Dermis blood vessel endothelial cell (primary cell): ENCODE results near the gene NCOA7. TPM values are rescaled to one million over a fixed set of nuclear protein-coding genes. Genes with fewer than 3 reads are reported as not detected.
"Not testable (repeated sequence)": the region's sequence is repeated elsewhere in the genome, so short reads cannot be mapped to it uniquely, and the experiment has no call there.

Experiments used
- DNase-seq: peaks from one replicate; pipeline ENCODE4 v3.0.0; 2010
- total RNA-seq: library from RNA; depleted of rRNA; stranded (reverse); fragments of >200 nt; gene quantifications from 2 replicates; pipeline ENCODE4 v1.2.3, GENCODE V29; 2014

NCOA7 gene
- total RNA-seq, 1 donor from 2014 or later, result 71.6 TPM

GRCh38 chr6:125871365-125871764 lies 80.6 kb downstream of the NCOA7 start:
- DNase-seq, result no peak

DNA sequence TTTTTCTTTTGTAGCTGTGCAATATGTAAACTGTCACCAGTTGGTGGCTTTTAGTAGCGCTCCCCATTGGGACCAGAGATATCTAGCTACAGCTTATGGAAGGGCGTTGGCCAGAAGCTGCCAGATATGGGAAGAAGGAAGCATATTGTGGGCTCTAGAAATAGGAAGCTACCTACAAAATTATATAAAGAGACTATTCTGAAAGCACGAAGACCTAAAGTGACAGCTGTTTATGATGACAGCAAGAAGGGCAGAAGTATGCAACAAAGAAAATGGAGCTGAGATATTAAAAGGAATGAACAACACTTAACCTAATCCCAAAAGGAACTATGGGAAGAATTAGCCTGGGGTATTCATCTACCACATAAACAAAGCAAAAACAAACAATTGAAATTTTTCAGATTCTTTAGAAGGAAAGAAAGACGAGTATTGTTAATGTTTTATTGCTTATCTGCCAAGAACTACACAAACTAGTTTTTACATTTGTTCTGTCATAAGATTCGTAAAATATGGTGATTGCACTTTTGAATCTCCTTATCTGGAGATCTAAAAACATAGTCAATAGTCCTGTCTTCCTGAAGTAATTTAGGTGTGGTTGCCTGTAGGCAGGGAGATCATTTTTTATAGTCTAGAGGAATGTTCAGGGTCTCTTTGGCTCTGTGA lies 81.6 kb downstream of the NCOA7 start:
- peak; percentile 5 for DNase-seq

DNA sequence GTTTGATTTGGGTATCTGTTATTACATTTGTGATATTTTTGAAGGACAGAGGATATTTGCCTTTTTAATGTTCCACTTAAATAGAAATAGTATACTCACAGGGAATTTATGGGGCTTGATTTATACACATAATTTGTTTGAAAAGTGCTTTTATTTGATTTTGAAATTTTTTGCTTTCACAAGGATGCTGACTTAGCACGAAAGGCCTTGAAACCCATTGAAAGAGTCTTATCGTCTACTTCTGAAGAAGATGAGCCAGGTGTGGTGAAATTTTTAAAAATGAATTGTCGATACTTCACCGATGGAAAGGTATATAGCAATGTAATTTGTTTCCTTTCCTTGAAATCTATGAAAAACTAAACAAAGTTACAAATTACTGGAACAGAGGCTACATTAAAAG lies 91.5 kb downstream of the NCOA7 start:
- DNase-seq, result no peak

GRCh38 chr6:125884634-125885371 lies 94.0 kb downstream of the NCOA7 start:
- DNase-seq, result no peak

DNA sequence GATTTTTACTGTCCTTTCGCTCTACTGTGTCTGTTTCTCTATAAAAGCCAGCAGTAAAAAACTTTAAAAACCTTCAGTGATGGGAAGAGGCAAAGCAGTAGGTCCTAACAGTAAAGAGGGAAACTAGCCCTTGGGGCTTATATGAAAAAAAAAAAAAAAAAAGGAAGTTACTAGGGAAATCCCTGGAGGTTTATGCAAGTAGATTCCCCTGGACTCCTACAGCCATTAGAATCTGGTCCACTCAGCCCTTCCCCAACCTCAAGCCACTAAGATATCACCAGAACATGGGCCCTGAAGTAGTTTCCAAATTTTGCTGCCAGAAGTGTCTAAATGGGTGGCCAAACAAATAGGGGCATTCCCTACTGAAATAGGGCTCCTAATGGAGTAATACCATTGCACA lies 95.3 kb downstream of the NCOA7 start:
- DNase-seq, result no peak

DNA sequence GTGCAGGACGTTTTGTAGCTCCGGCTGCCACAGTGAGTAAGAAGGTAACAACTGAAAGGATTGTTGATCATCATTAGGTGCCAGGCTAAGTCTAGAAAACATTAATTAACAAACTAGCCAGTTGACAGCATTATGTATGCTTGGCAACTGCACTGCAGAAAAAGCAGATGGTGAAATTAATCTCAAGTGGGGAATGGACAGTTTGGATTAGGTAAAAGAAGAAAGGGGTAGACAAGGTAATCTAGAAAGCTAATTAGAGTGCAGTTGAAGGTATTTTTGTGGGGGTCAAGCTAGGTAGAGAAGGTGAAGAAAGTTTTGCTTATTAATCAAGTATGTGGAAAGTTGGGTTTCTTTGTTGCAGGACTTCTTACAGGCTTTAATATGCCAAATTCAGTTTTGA lies 96.2 kb downstream of the NCOA7 start:
- no peak for DNase-seq

DNA sequence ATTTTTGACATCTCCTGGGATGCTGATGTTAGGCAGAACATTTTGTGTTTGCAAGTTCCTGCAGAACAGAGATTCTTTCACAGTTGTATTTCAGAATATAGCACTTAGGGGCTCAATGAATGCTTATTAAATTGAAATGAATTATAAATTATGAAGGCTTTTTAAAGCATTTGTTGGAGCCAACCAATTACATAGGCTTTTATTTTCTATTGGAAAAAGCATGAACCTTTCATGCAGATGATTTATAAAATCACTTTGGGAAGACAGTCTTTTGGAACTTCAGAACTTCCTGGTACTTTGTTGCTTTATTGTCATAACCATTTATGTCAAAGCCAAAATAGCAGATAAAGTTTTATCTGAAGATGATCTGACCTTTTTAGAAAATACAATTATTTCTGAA lies 96.6 kb downstream of the NCOA7 start:
- DNase-seq, result no peak

GRCh38 chr6:125888989-125889656 lies 98.4 kb downstream of the NCOA7 start:
- peak; percentile 78 for DNase-seq

DNA sequence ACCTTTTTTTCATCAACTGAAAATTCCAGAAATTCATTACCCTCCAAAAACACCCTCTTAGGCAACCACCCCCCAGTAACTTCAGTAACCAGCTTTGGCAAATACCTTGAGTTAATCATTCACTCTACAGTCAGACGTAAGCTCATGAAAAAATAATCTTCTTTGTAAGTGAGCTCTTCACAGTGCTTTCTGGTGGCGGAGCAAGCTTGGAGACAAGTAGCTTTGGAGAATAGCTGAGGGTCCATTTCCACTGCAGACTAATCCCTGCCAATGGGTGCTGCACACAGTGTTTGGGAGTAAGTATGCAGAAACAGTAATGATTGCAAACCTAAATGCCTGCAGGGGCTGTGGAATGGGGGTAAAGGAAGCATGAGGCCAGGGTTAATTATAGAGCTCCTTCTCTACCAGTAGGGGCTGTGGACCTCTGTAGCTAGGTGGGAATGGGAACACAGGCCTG lies 109.0 kb downstream of the NCOA7 start:
- DNase-seq, result no peak

DNA sequence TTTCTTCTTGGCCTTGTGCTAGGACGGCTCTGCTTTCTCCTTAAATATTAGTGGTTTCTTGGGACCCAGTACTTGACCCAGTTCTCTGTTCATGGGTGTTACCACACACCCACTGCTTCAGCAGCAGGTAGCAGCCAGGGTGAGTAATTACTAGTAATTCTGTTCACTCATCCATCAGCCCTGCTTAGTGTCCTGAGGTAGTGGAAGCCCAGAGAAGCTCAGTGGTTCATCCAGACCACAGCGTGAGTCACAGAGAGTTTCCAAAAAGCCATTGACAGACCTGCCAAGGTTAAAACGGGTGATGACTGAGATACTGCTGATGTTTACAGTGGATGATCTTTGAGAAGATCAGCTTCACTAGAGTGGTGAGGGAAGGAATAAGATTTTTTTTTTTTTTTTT lies 114.1 kb downstream of the NCOA7 start:
- no peak for DNase-seq

DNA sequence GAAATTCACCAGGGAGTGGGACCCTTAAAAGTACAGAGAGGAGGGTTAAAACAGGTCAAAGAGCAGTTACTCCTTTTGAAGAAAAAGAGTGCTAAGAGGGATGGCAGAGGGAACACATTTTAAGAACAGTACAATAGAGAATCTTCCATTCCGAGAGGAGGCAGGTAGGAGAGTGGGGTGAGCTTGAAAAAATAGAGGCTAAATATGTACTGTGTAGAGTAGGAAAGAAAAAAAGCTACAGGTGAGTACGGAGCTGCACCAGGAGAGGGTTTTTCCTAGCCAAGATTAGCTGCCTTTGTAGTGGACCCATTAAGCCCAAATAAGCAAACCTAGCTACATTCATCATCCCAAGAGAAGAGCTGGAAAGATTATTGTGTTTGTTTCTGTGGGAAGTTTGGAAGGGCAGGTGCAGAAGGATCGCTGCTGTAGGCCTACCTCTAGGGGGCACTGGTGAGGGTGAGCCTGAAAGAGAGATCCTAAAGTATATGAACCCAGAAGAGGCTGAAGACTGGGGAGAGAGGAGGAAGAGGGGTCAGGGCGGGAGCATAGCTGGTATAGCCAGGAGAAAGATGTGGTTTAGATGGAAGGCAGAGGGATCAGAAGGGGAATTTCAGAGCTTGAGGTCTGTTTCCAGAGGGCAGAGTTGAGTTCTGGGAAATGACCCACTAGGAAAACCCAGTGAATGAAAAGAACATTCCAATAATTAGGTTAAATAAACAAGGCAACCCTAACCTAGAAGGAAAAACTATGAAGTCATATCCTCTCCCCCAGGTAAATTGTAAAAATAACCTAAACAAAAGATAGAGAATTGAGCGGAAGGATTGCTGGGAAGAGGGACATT lies 115.6 kb downstream of the NCOA7 start:
- DNase-seq, result peak; percentile 74

- DNase-seq, result peak; percentile 63
Measured at GRCh38 chr6:125910527-125910926, 119.8 kb downstream of the NCOA7 start.

- DNase-seq, result not testable (repeated sequence)
Measured at GRCh38 chr6:125911051-125911451, 120.3 kb downstream of the NCOA7 start.

GRCh38 chr6:125912430-125912829 lies 121.7 kb downstream of the NCOA7 start:
- not testable (repeated sequence) for DNase-seq

GRCh38 chr6:125913145-125913544 lies 122.4 kb downstream of the NCOA7 start:
- DNase-seq, result no peak

DNA sequence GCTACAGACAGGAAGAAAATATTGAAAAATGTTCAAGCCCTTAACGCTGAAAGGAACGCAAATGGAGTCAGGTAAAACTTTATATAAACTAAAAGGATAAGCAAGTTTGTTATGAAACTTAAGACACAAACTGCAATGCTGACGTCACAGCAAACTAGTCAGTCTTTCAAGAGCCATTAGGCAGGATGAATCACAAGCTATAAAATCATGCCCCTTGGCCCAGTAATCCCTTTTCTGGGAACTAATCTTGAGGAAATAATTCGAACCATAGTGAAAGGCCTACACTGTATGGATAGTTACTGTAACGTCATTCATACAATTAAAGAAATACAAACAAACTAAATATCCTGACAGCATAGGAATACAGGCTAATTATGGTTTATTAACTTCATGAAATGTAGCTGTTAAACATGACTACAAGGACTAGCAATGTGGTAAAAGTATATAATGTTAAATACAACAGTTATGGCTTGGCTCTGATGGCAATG lies 123.1 kb downstream of the NCOA7 start:
- DNase-seq, result peak; percentile 89

GRCh38 chr6:125918230-125918629 lies 127.5 kb downstream of the NCOA7 start:
- DNase-seq, result no peak

GRCh38 chr6:125918681-125919566 lies 128.2 kb downstream of the NCOA7 start:
- DNase-seq, result peak; percentile 83

- DNase-seq, result no peak
Measured at GRCh38 chr6:125919618-125920017, 128.9 kb downstream of the NCOA7 start.

DNA sequence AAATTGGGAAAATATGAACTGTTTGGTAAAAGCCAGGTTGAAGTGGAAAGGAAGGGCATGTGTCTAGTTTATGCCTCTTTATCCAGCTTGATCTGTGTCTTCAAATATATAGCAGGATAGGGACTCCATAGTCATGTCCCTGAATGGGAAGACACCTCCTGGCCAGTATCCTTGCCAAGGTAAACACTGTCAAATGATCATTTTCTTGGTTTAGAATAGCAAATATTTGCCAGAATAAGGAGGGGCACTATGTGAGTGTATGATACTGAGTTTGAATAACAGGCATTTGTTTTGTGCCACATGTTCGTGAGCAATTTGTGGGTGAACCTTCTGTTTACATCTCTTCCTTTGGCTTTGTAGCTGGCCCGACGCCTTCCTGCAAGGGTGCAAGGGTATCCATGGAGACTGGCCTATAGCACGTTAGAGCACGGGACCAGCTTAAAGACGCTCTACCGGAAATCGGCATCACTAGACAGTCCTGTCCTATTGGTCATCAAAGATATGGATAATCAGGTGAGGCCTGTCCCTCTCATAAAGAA lies 131.6 kb downstream of the NCOA7 start:
- no peak for DNase-seq

DNA sequence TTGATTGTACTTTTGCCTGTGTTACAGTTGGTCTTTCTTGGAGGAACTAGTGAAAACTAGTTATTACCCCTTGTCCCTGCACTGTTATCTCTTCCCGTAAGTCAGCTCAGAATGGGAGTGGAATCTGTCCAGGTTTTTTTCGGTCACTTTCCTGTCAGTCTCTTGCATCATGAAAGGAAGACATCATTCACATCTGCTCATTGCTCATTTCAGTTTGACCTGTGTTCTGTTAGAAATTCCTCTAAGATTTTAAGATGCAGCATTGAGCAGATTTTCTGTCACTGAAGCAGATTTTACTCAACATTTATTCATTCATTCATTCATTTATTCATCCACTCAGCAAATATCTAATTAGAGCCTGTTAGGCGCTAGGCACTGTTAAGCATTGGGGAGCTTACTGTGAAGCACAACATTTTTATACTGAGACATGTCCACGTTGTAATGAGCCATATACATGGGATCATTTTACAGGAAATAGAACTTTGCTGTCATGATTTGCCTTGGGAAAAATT lies 132.7 kb downstream of the NCOA7 start:
- DNase-seq, result no peak
